Activated CD4-positive, alpha-beta T cell treated with anti-CD3 and anti-CD28 coated beads, Interleukin-2, amount 10 ng/mL, durations not matched to agents 24 days and 14 days (primary cell): ENCODE measurements around the gene SYTL1. TPM values are rescaled to one million over a fixed set of nuclear protein-coding genes. Genes with fewer than 3 reads are reported as not detected.
A peak's percentile ranks its signal among the peaks of the same experiment; 100 is the strongest.

Source experiments
- DNase-seq: peaks from one replicate; pipeline ENCODE4 v3.0.0; 2022
- H3K27ac Mint-ChIP-seq: one replicate; pipeline ENCODE4 v1.8.0; 2022; ENCODE audit warnings: mild to moderate bottlenecking, mixed read lengths
- H3K27me3 Mint-ChIP-seq: one replicate; pipeline ENCODE4 v1.8.0; 2022; ENCODE audit warnings: mixed read lengths
- H3K36me3 Mint-ChIP-seq: one replicate; pipeline ENCODE4 v1.8.0; 2022; ENCODE audit warnings: low read depth, mild to moderate bottlenecking, mixed read lengths
- H3K4me1 Mint-ChIP-seq: one replicate; pipeline ENCODE4 v1.8.0; 2021; ENCODE audit warnings: mixed read lengths
- H3K4me3 Mint-ChIP-seq: one replicate; pipeline ENCODE4 v1.8.0; 2022; ENCODE audit warnings: mild to moderate bottlenecking, moderate library complexity, mixed read lengths
- H3K9me3 Mint-ChIP-seq: one replicate; pipeline ENCODE4 v1.8.0; 2021; ENCODE audit warnings: mixed read lengths
- intact Hi-C: fragments of 100-400 bp; cut with micrococcal nuclease; formaldehyde crosslinking; loops from one replicate; pipeline ENCODE4 v1.15.1; 2023
- total RNA-seq: library from RNA; stranded (reverse); gene quantifications from 2 replicates; pipeline ENCODE4 v1.2.3, GENCODE V29; 2022

SYTL1 gene
- total RNA-seq, 1 donor from 2014 or later, result 29.7 TPM

- no peak for DNase-seq
- Mint-ChIP-seq H3K4me1 (no peaks in the 10 kb centered on the region), H3K9me3 (no peaks in the 10 kb centered on the region), H3K36me3 (peaks cover 5% of the 10 kb centered on the region), H3K27ac (no peak overlapping the region), H3K4me3 (no peak overlapping the region), H3K27me3 (no peaks in the 10 kb centered on the region)
- intact Hi-C loops, result no loop called here
These were observed 35.8 kb upstream of the SYTL1 start for GRCh38 chr1:27306071-27306470.

DNA sequence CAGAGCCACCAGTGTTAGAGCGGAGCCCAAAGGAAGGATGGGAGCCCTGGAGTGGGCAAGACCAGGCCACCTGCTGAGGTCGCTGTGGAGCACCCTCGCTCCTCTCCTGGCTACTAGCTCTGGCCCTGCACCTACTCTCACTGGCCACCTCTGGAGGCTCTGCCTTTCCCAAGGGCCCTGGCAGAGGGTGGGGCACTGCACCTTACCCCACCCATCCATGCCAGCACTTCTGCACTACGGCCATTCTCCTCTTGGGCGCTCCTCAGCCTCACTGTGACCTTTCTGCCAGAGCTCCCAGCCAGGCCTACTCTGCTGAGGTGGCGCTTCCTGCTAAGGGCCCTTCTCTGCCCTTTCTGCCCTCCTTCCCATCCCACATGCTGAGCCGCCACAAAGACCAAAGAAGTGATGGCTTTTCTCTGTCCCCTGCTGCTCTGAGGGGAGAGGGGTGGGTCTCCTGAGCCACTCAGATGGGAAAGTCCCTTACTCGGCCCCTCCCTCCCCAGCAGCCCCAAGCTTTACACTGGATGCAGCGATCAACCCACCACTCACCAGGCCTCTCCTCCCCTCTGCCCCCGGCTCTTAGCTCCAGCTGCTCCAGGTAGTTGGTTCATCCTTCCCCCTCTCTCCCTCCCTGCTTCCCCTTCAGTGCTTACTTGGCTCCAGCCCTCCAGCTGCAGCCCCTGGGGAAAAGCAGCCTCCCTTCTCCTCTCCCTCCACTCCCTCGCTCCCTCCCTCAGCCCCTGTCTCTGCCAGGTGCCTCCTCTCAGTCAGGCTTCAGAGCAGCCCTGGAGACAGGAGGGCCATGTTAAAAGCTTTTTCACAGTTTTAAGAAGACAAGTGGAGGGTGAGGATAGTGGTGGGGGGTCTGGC lies 34.7 kb upstream of the SYTL1 start:
- DNase-seq, result no peak
- intact Hi-C loops, result no loop called here
- Mint-ChIP-seq H3K36me3 (peaks cover 4% of the 10 kb centered on the region), H3K27ac (no peak overlapping the region), H3K9me3 (no peaks in the 10 kb centered on the region), H3K4me3 (no peak overlapping the region), H3K27me3 (no peaks in the 10 kb centered on the region), H3K4me1 (no peaks in the 10 kb centered on the region)

GRCh38 chr1:27307874-27308598 lies 33.8 kb upstream of the SYTL1 start:
- peaks cover 4% of the 10 kb centered on the region for H3K27me3 Mint-ChIP-seq

DNA sequence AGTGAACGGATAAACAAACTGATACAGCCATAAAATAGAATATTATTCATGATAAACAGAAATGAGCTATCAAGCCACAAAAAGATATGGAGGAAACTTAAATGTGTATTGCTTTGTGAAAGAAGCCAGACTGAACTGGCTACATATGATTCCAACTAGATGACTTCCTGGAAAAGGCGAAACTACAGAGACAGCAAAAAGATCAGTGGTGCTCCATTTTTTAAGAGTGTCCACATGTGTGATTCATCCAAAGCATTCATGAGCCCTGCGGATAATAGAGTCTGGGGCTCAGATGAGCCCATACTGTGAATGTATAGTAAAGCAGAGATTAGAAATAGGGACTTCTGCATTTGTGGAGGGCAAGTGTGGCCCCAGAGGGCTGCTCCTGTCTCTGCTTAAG lies 27.7 kb upstream of the SYTL1 start:
- Mint-ChIP-seq H3K9me3 (no peaks in the 10 kb centered on the region), H3K36me3 (no peaks in the 10 kb centered on the region), H3K4me3 (no peak overlapping the region), H3K27me3 (peaks cover 7% of the 10 kb centered on the region), H3K27ac (no peak overlapping the region), H3K4me1 (no peaks in the 10 kb centered on the region)
- no peak for DNase-seq
- intact Hi-C loops, result no loop called here

More at GRCh38 chr1:27307874-27308598, 33.8 kb upstream of the SYTL1 start:
- Mint-ChIP-seq H3K36me3 (peaks cover 3% of the 10 kb centered on the region), H3K27ac (no peak overlapping the region), H3K4me1 (no peaks in the 10 kb centered on the region), H3K9me3 (no peaks in the 10 kb centered on the region), H3K4me3 (no peak overlapping the region)
- no peak for DNase-seq
- intact Hi-C loops, result no loop called here

- H3K4me3 Mint-ChIP-seq, result no peak overlapping the region
- H3K27ac Mint-ChIP-seq, result no peak overlapping the region
- H3K27me3 Mint-ChIP-seq, result peaks cover 7% of the 10 kb centered on the region
- no peaks in the 10 kb centered on the region for H3K36me3 Mint-ChIP-seq
- no peaks in the 10 kb centered on the region for H3K9me3 Mint-ChIP-seq
- DNase-seq, result no peak
- intact Hi-C loops, result no loop called here
- H3K4me1 Mint-ChIP-seq, result no peaks in the 10 kb centered on the region
These were observed 27.1 kb upstream of the SYTL1 start for GRCh38 chr1:27314737-27315136.

DNA sequence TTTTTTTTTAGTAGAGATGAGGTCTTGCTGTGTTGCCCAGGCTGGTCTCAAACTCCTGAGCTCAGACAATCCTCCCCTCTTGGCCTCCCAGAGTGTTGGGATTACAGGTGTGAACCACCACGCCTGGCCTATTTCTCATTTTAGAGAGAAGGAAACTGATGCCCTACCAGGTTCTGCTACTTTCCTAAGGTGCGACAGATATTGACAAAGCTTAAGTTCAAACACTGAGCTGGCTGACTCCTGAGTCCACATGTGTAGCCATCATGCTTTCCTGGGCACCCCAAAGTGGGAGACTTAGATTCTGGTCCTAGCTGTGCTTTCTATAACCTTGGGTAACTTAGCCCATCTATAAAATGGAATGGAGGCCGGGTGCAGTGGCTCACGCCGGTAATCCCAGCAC lies 25.0 kb upstream of the SYTL1 start:
- Mint-ChIP-seq H3K4me3 (no peak overlapping the region), H3K9me3 (no peaks in the 10 kb centered on the region), H3K4me1 (peaks cover 6% of the 10 kb centered on the region), H3K36me3 (peaks cover under 1% of the 10 kb centered on the region), H3K27me3 (peaks cover 9% of the 10 kb centered on the region), H3K27ac (no peak overlapping the region)
- intact Hi-C loops, result no loop called here
- no peak for DNase-seq

GRCh38 chr1:27318136-27318535 lies 23.7 kb upstream of the SYTL1 start:
- intact Hi-C loops, result no loop called here
- H3K4me1 Mint-ChIP-seq, result peaks cover 7% of the 10 kb centered on the region
- no peaks in the 10 kb centered on the region for H3K9me3 Mint-ChIP-seq
- H3K27ac Mint-ChIP-seq, result no peak overlapping the region
- H3K4me3 Mint-ChIP-seq, result no peak overlapping the region
- H3K27me3 Mint-ChIP-seq, result peaks cover 5% of the 10 kb centered on the region
- H3K36me3 Mint-ChIP-seq, result peaks cover 3% of the 10 kb centered on the region
- DNase-seq, result no peak

GRCh38 chr1:27318596-27318995 lies 23.2 kb upstream of the SYTL1 start:
- DNase-seq, result no peak
- Mint-ChIP-seq H3K36me3 (peaks cover 3% of the 10 kb centered on the region), H3K27ac (no peak overlapping the region), H3K9me3 (no peaks in the 10 kb centered on the region), H3K4me1 (peaks cover 10% of the 10 kb centered on the region), H3K27me3 (peaks cover 5% of the 10 kb centered on the region), H3K4me3 (no peak overlapping the region)
- intact Hi-C loops, result no loop called here

- Mint-ChIP-seq H3K27me3 (peaks cover 5% of the 10 kb centered on the region), H3K4me1 (peaks cover 29% of the 10 kb centered on the region), H3K27ac (peak within 1 kb of the TSS; percentile 93), H3K9me3 (no peaks in the 10 kb centered on the region), H3K4me3 (peak within 1 kb of the TSS; percentile 97), H3K36me3 (peaks cover 21% of the 10 kb centered on the region)
- intact Hi-C loops, result loop anchor here (1.0 to 5.0 kb wide), 4 partner anchors 19 to 165 kb away; partner anchors contain the start of genes GPR3 and MAP3K6
- peak; percentile 99 for DNase-seq
These were observed 19.8 kb upstream of the SYTL1 start, which contains the start of gene TMEM222 for GRCh38 chr1:27321813-27322568. Gene TMEM222, plus strand, starts transcription at chr1:27322163. Its CDS starts 35 bp downstream, at chr1:27322198.

DNA sequence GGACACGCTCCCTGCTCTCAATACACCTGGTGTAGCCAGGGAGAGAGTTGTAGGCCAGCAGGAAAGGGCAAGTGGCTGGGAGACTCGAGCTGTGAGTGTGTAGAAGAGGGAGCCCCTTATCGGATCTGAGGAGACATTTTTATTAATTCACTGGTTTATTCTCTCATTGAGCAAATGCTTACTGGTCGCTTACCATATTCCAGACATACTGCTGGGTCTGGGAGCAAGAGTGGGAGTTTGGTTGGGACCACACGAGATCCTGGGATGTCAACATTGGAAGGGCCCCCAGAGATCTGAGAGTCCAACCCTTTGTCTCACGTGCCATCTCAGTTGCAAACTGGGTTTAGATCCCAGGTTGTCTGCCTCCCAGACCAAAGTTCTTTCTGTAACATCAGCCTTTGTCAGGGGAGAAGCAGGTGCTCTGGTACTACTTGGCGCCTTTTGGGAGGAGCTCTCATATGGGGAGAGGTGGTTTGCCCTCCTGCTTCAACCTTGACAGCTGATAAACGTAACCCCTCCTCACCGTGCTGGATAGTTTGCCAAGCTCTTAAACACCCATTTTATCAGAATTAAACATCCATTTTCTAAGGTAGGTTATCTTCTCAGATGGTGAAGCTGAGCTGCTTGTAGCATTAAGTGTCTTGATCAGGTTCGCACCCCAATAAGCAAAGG lies 19.1 kb upstream of the SYTL1 start:
- DNase-seq, result peak; percentile 66
- H3K4me3 Mint-ChIP-seq, result peak overlapping the region; percentile 97
- peaks cover 5% of the 10 kb centered on the region for H3K27me3 Mint-ChIP-seq
- peaks cover 30% of the 10 kb centered on the region for H3K4me1 Mint-ChIP-seq
- H3K36me3 Mint-ChIP-seq, result peaks cover 22% of the 10 kb centered on the region
- peak overlapping the region; percentile 93 for H3K27ac Mint-ChIP-seq
- intact Hi-C loops, result loop anchor here (1.0 to 5.0 kb wide), 4 partner anchors 19 to 165 kb away; partner anchors contain the start of genes GPR3 and MAP3K6
- H3K9me3 Mint-ChIP-seq, result no peaks in the 10 kb centered on the region

DNA sequence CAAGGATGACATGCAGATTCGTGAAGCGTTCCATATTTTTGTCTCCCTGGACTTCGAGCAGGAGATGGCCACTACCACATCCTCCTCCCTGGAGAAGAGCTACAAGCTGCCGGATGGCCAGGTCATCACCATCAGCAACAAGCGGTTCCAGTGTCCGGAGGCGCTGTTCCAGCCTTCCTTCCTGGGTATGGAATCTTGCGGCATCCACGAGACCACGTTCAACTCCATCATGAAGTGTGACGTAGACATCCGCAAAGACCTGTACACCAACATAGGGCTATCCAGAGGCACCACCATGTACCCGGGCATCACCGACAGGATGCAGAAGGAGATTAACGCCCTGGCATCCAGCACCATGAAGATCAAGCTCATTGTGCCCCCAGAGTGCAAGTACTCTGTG lies 16.5 kb upstream of the SYTL1 start:
- H3K9me3 Mint-ChIP-seq, result no peaks in the 10 kb centered on the region

DNA sequence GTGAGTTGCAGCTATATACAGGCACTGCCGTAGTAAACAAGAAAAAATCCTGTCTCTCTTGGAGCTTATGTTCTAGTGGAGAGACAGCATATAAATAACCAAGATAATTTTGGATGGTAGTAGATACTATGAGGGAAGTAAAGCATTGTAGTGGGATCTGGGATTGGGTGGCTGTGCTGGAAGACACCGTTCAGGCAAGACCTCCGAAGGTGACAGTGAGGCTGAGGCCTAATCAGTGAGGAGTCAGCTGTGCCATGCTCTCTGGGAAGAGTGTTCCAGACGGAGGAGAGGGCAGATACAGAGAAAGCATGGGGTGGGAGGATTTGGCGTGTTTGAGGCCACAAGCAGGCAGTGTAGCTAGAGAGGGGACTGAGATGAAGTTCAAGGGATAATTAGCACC lies 13.9 kb upstream of the SYTL1 start:
- H3K4me1 Mint-ChIP-seq, result peaks cover 51% of the 10 kb centered on the region
- peaks cover 47% of the 10 kb centered on the region for H3K36me3 Mint-ChIP-seq
- H3K4me3 Mint-ChIP-seq, result no peak overlapping the region
- intact Hi-C loops, result no loop called here
- no peak overlapping the region for H3K27ac Mint-ChIP-seq
- no peak for DNase-seq
- H3K9me3 Mint-ChIP-seq, result no peaks in the 10 kb centered on the region
- no peaks in the 10 kb centered on the region for H3K27me3 Mint-ChIP-seq

More for the DNA sequence above, 16.5 kb upstream of the SYTL1 start:
- intact Hi-C loops, result no loop called here
- Mint-ChIP-seq H3K36me3 (peaks cover 34% of the 10 kb centered on the region), H3K27ac (no peak overlapping the region), H3K4me3 (no peak overlapping the region), H3K4me1 (peaks cover 43% of the 10 kb centered on the region), H3K27me3 (no peaks in the 10 kb centered on the region)
- DNase-seq, result no peak

DNA sequence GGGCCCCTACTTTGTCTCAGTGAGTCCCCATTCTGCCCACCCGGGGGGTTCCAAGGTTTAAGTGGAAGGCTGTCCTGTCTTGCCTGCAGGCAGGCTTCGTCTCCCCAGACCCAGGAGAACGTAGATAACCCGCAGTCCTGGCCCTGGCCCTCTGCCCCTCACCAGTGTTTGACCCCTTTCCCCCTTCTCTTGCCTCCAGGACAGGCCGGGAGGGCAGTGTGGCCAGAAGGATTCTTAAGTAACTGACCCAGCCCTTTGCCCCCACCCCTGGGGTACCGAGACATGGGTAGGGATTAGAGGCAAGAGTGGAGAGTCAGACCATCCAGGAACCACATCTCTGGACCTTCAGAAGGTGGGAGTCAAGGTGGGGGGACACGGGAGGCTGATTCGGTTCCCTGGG lies 11.0 kb upstream of the SYTL1 start:
- Mint-ChIP-seq H3K9me3 (no peaks in the 10 kb centered on the region), H3K27me3 (no peaks in the 10 kb centered on the region), H3K4me3 (no peak overlapping the region), H3K36me3 (peaks cover 47% of the 10 kb centered on the region), H3K4me1 (peaks cover 33% of the 10 kb centered on the region), H3K27ac (peak overlapping the region; percentile 48)
- intact Hi-C loops, result no loop called here
- no peak for DNase-seq
